HCT116 (cell line): ENCODE results near the gene TMEM63B. TPM values are rescaled to one million over a fixed set of nuclear protein-coding genes. Genes with fewer than 3 reads are reported as not detected.

ENCODE experiments used
- ATAC-seq: fragments of 200-7000 bp; cut with Tn5 transposase; 2 replicates; pipeline ENCODE4 v1.9.1; 2020; ENCODE audit warnings: mild to moderate bottlenecking, moderate library complexity
- BruUV-seq: library from RNA; stranded (reverse); fragments of 400-500 nt; replicated peaks from 2 replicates; lab custom pipeline; 2021; lab: Mats Ljungman, UMichigan
- CTCF ChIA-PET: fragments of 300-600 bp; sonication (Branson Sonifier 250); formaldehyde crosslinking; loops from one replicate; lab custom pipeline; 2021; ENCODE audit warnings: antibody characterized with exemption; lab: Charles Lee
- POLR2A ChIA-PET: fragments of 300-600, 350-600 bp; sonication (Branson Sonifier 250); formaldehyde crosslinking; loops from one replicate; lab custom pipeline; 2021; ENCODE audit warnings: antibody characterized with exemption; lab: Charles Lee
- RAD21 ChIA-PET, 2 experiments: fragments of 300-600 bp; sonication (Branson Sonifier 250); formaldehyde crosslinking; loops; one replicate each; lab custom pipeline; 2023; ENCODE audit warnings: low total read pairs in 2 of 2; ENCODE audit not compliant: uncharacterized antibody in 2 of 2, unreplicated experiment in 2 of 2, low non-redundant PET in 1 of 2; lab: Charles Lee
- DNase-seq: peaks from one replicate; pipeline ENCODE4 v3.0.0-alpha.2; 2010; ENCODE audit warnings: low read depth, low spot score
- H2AFZ ChIP-seq: fragments of 200-600 bp; shearing (Covaris generic), sonication (generic); 2 replicates; pipeline ENCODE4 v1.6.1; 2017; ENCODE audit warnings: low read depth, mixed run types, mixed read lengths, antibody characterized with exemption, low read length; ENCODE audit not compliant: poor library complexity, severe bottlenecking
- H3K27ac ChIP-seq: 2 replicates; pipeline ENCODE4 v1.5.1; 2012; ENCODE audit warnings: low read depth, low read length
- H3K27me3 ChIP-seq: fragments of 200-600 bp; sonication (generic); 2 replicates; pipeline ENCODE4 v1.6.1; 2016; ENCODE audit warnings: mixed run types, low read length, mixed read lengths; ENCODE audit not compliant: insufficient read depth
- H3K36me3 ChIP-seq, 2 experiments: fragments of 200-500 bp in 1 of 2; fragments of 200-600 bp in 1 of 2; sonication (Bioruptor generic) in 1 of 2; sonication (generic) in 1 of 2; 2 replicates each; pipeline versions ENCODE4 v1.5.1 to v1.6.1; 2014 to 2016; ENCODE audit warnings: low read length in 2 of 2, inconsistent platforms in 1 of 2, mixed read lengths in 1 of 2, mixed run types in 1 of 2; ENCODE audit not compliant: insufficient read depth in 2 of 2, control insufficient read depth in 1 of 2
- H3K4me1 ChIP-seq, 2 experiments: fragments of 200-600 bp in 1 of 2; sonication (generic) in 1 of 2; 2 replicates each; pipeline versions ENCODE4 v1.5.1 to v1.6.1; 2012 to 2017; ENCODE audit warnings: low read length in 2 of 2, inconsistent platforms in 1 of 2, mild to moderate bottlenecking in 1 of 2, mixed read lengths in 1 of 2, mixed run types in 1 of 2, moderate library complexity in 1 of 2; ENCODE audit not compliant: insufficient read depth in 2 of 2, control insufficient read depth in 1 of 2
- H3K4me2 ChIP-seq: fragments of 200-600 bp; sonication (generic); 2 replicates; pipeline ENCODE4 v1.6.1; 2017; ENCODE audit warnings: mixed run types, low read length, mixed read lengths
- H3K4me3 ChIP-seq, 2 experiments: fragments of 200-600 bp in 1 of 2; sonication (generic) in 1 of 2; replicated peaks in 1 of 2; 2 replicates each; pipeline ENCODE4 v1.5.1; 2011 to 2016; ENCODE audit warnings: low read length in 2 of 2, control low read depth in 1 of 2, low read depth in 1 of 2, mild to moderate bottlenecking in 1 of 2, mixed read lengths in 1 of 2, mixed run types in 1 of 2
- H3K79me2 ChIP-seq: fragments of 200-600 bp; sonication (generic); 2 replicates; pipeline ENCODE4 v1.6.1; 2017; ENCODE audit warnings: mild to moderate bottlenecking, mixed run types, low read length, moderate library complexity, mixed read lengths; ENCODE audit not compliant: insufficient read depth
- H3K9ac ChIP-seq: fragments of 200-600 bp; sonication (generic); 2 replicates; pipeline ENCODE4 v1.6.1; 2016; ENCODE audit warnings: low read length, mixed read lengths
- H3K9me2 ChIP-seq: fragments of 200-600 bp; sonication (generic), shearing (Covaris generic); 2 replicates; pipeline ENCODE4 v1.6.1; 2017; ENCODE audit warnings: mixed run types, mild to moderate bottlenecking, moderate library complexity; ENCODE audit not compliant: insufficient read depth
- H3K9me3 ChIP-seq, 2 experiments: fragments of 200-500 bp in 1 of 2; fragments of 200-600 bp in 1 of 2; sonication (Bioruptor generic) in 1 of 2; sonication (generic) in 1 of 2; 2 replicates each; pipeline ENCODE4 v1.6.1; 2014 to 2017; ENCODE audit warnings: low read length in 2 of 2, mixed read lengths in 2 of 2, inconsistent platforms in 1 of 2, low read depth in 1 of 2, mild to moderate bottlenecking in 1 of 2, mixed run types in 1 of 2, moderate library complexity in 1 of 2; ENCODE audit not compliant: control insufficient read depth in 1 of 2, insufficient read depth in 1 of 2
- H4K20me1 ChIP-seq: fragments of 200-600 bp; sonication (generic), shearing (Covaris generic); 2 replicates; pipeline ENCODE4 v1.6.1; 2017; ENCODE audit warnings: mixed run types, mild to moderate bottlenecking, moderate library complexity; ENCODE audit not compliant: insufficient read depth
- ATF3 ChIP-seq: IDR thresholded peaks from 2 replicates; pipeline ENCODE4 v1.6.1; 2012
- CTCF ChIP-seq, 3 experiments: fragments of 200-600 bp in 1 of 3; sonication (generic) in 1 of 3; IDR thresholded peaks in 2 of 3; conservative IDR thresholded peaks in 1 of 3; 2 replicates each; pipeline ENCODE4 v1.5.1; 2012 to 2017; ENCODE audit warnings: low read depth in 2 of 3, low read length in 2 of 3, antibody characterized with exemption in 1 of 3, borderline replicate concordance in 1 of 3, control low read depth in 1 of 3, mild to moderate bottlenecking in 1 of 3, mixed read lengths in 1 of 3, mixed run types in 1 of 3, moderate library complexity in 1 of 3; ENCODE audit not compliant: insufficient read depth in 1 of 3
- EGR1 ChIP-seq: IDR thresholded peaks from 2 replicates; pipeline ENCODE4 v1.6.1; 2012; ENCODE audit warnings: low read depth
- EZH2 ChIP-seq: fragments of 200-600 bp; sonication (generic); IDR thresholded peaks from 2 replicates; pipeline ENCODE4 v1.6.1; 2017; ENCODE audit warnings: antibody characterized with exemption, mixed run types
- FOSL1 ChIP-seq: IDR thresholded peaks from 2 replicates; pipeline ENCODE4 v1.6.1; 2012; ENCODE audit warnings: low read depth
- JUND ChIP-seq: IDR thresholded peaks from 2 replicates; pipeline ENCODE4 v1.6.1; 2012
- MAX ChIP-seq: IDR thresholded peaks from 2 replicates; pipeline ENCODE4 v1.6.1; 2012
- REST ChIP-seq: IDR thresholded peaks from 2 replicates; pipeline ENCODE4 v1.6.1; 2012; ENCODE audit warnings: low read depth
- SIN3A ChIP-seq: IDR thresholded peaks from 2 replicates; pipeline ENCODE4 v1.6.1; 2012; ENCODE audit warnings: low read depth
- SP1 ChIP-seq: IDR thresholded peaks from 2 replicates; pipeline ENCODE4 v1.6.1; 2012; ENCODE audit warnings: low read depth
- SRF ChIP-seq: IDR thresholded peaks from 2 replicates; pipeline ENCODE4 v1.6.1; 2012; ENCODE audit warnings: low read depth
- YY1 ChIP-seq: IDR thresholded peaks from 2 replicates; pipeline ENCODE4 v1.6.1; 2011; ENCODE audit warnings: low read length, low read depth, moderate library complexity, mild to moderate bottlenecking; ENCODE audit not compliant: insufficient replicate concordance; ENCODE audit errors: extremely low read depth
- ZBTB33 ChIP-seq: IDR thresholded peaks from 2 replicates; pipeline ENCODE4 v1.6.1; 2011; ENCODE audit warnings: mild to moderate bottlenecking, low read length, moderate library complexity; ENCODE audit not compliant: insufficient replicate concordance; ENCODE audit errors: extremely low read depth
- ZFX ChIP-seq: fragments of 450-650 bp; IDR thresholded peaks from 2 replicates; pipeline ENCODE4 v1.6.1; 2017
- ZNF274 ChIP-seq: fragments of 200-500 bp; sonication (Bioruptor generic); IDR thresholded peaks from 2 replicates; pipeline ENCODE4 v1.6.1; 2014; ENCODE audit warnings: mild to moderate bottlenecking, low read depth, low read length, inconsistent platforms
- intact Hi-C: fragments of 100-400 bp; cut with micrococcal nuclease; formaldehyde crosslinking; loops from 2 replicates; pipeline ENCODE4 v1.10.0; 2022
- total RNA-seq: library from RNA; stranded (reverse); gene quantifications from one replicate; pipeline ENCODE4 v1.2.1, GENCODE V29; 2021; ENCODE audit not compliant: unreplicated experiment

Gene TMEM63B
- total RNA-seq, 1 experiment from 2014 or later = 58.2 TPM

- ChIA-PET CTCF (no interaction called here), POLR2A (interaction anchor here (1.5 kb wide), 1 partner anchor 91 kb away, joined by 5 read pairs; the partner anchor contains the start of gene SLC29A1), RAD21 (no interaction called here)
- intact Hi-C loops = no loop called here
- H3K36me3 ChIP-seq = peaks cover 0 to 2% of the 10 kb centered on the region in 2 experiments; a peak in 2 of 4 replicates
- H3K4me2 ChIP-seq = no peak overlapping the region
- H3K9me2 ChIP-seq = no peaks in the 10 kb centered on the region
- H3K4me1 ChIP-seq = peaks cover 12 to 27% of the 10 kb centered on the region in 2 experiments; a peak in 3 of 4 replicates
- no peak overlapping the region for H3K27ac ChIP-seq
- no peak overlapping the region for H3K4me3 ChIP-seq
- DNase-seq (no peak), ATAC-seq (no peak)
- no peak overlapping the region for H2AFZ ChIP-seq
- TF ChIP-seq SIN3A = no peak
- TF ChIP-seq SP1 = no peak
- no peak for TF ChIP-seq CTCF (IDR thresholded peaks at IDR 0.05 in 2 of 3, conservative IDR thresholded peaks at IDR 0.05 in 1 of 3; ENCODE audit: borderline replicate concordance in 1 of 3, insufficient read depth in 1 of 3, low read depth in 2 of 3, low read length in 2 of 3)
- no peak for TF ChIP-seq ATF3
- no peak for TF ChIP-seq EGR1
- no peak for TF ChIP-seq ZNF274
- no peak for TF ChIP-seq REST
- TF ChIP-seq EZH2 = no peak
- TF ChIP-seq ZFX = no peak
- no peak for TF ChIP-seq SRF
- no peak for TF ChIP-seq MAX
- TF ChIP-seq YY1 = no peak
- TF ChIP-seq FOSL1 = no peak
- TF ChIP-seq ZBTB33 = no peak
- no peak for TF ChIP-seq JUND
- no peaks in the 10 kb centered on the region for H3K9me3 ChIP-seq
- H3K27me3 ChIP-seq = no peaks in the 10 kb centered on the region
- H3K9ac ChIP-seq = no peak overlapping the region
- peaks cover 33% of the 10 kb centered on the region for H3K79me2 ChIP-seq
- no TSS peak for BruUV-seq
- no peaks in the 10 kb centered on the region for H4K20me1 ChIP-seq
Measured at GRCh38 chr6:44132476-44132875, 5.1 kb downstream of the TMEM63B start.
